Parathyroid adenoma (tissue), 2 donors: ENCODE results near the gene ATF2.

Experiments used
- H2AFZ ChIP-seq: fragments of 300-600 bp; sonication (generic); one replicate; pipeline ENCODE4 v1.7.0; 2017; ENCODE audit warnings: antibody characterized with exemption, mild to moderate bottlenecking
- H3K27ac ChIP-seq: fragments of 300-600 bp; sonication (generic); one replicate; pipeline ENCODE4 v1.7.0; 2017
- H3K27me3 ChIP-seq: fragments of 300-600 bp; sonication (generic); one replicate; pipeline ENCODE4 v1.7.0; 2017; ENCODE audit warnings: low read length; ENCODE audit not compliant: control insufficient read depth, insufficient read depth
- H3K36me3 ChIP-seq: fragments of 300-600 bp; sonication (generic); one replicate; pipeline ENCODE4 v1.7.0; 2017; ENCODE audit warnings: low read length; ENCODE audit not compliant: control insufficient read depth, insufficient read depth
- H3K4me1 ChIP-seq: fragments of 300-600 bp; sonication (generic); one replicate; pipeline ENCODE4 v1.7.0; 2017; ENCODE audit warnings: control low read depth
- H3K4me2 ChIP-seq: fragments of 300-600 bp; sonication (generic); one replicate; pipeline ENCODE4 v1.7.0; 2017; ENCODE audit warnings: low read length
- H3K4me3 ChIP-seq: fragments of 300-600 bp; sonication (generic); one replicate; pipeline ENCODE4 v1.7.0; 2017; ENCODE audit warnings: low read depth, low read length
- H3K79me2 ChIP-seq: fragments of 300-600 bp; sonication (generic); one replicate; pipeline ENCODE4 v1.7.0; 2017; ENCODE audit warnings: control low read depth
- H3K9ac ChIP-seq: fragments of 300-600 bp; sonication (generic); one replicate; pipeline ENCODE4 v1.7.0; 2017; ENCODE audit warnings: mild to moderate bottlenecking
- H3K9me3 ChIP-seq: fragments of 300-600 bp; sonication (generic); one replicate; pipeline ENCODE4 v1.7.0; 2017; ENCODE audit warnings: low read length; ENCODE audit not compliant: control insufficient read depth
- TF ChIP-seq, protein P1 (sequence below): fragments of 300-600 bp; sonication (generic); IDR thresholded peaks from one replicate; pipeline ENCODE4 v1.7.0; 2017; ENCODE audit warnings: antibody characterized with exemption, mild to moderate bottlenecking
- donor health status: primary hyperparathyroidism.

The ATF2 gene

GRCh38 chr2:175175320-175175719, 7.3 kb upstream of the ATF2 start:
- Histone ChIP-seq H3K36me3 (no peaks in the 10 kb centered on the region), H3K4me2 (no peak overlapping the region), H3K9ac (no peak overlapping the region), H3K9me3 (no peaks in the 10 kb centered on the region), H3K27ac (no peak overlapping the region), H3K27me3 (no peaks in the 10 kb centered on the region), H3K79me2 (peaks cover 12% of the 10 kb centered on the region), H3K4me1 (peaks cover 5% of the 10 kb centered on the region), H2AFZ (no peak overlapping the region), H3K4me3 (no peak overlapping the region)
- TF ChIP-seq, protein P1, sequence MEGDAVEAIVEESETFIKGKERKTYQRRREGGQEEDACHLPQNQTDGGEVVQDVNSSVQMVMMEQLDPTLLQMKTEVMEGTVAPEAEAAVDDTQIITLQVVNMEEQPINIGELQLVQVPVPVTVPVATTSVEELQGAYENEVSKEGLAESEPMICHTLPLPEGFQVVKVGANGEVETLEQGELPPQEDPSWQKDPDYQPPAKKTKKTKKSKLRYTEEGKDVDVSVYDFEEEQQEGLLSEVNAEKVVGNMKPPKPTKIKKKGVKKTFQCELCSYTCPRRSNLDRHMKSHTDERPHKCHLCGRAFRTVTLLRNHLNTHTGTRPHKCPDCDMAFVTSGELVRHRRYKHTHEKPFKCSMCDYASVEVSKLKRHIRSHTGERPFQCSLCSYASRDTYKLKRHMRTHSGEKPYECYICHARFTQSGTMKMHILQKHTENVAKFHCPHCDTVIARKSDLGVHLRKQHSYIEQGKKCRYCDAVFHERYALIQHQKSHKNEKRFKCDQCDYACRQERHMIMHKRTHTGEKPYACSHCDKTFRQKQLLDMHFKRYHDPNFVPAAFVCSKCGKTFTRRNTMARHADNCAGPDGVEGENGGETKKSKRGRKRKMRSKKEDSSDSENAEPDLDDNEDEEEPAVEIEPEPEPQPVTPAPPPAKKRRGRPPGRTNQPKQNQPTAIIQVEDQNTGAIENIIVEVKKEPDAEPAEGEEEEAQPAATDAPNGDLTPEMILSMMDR: no peak

GRCh38 chr2:175170659-175171304, 2.8 kb upstream of the ATF2 start:
- Histone ChIP-seq H3K79me2 (peaks cover 15% of the 10 kb centered on the region), H3K9ac (no peak overlapping the region), H3K9me3 (no peaks in the 10 kb centered on the region), H3K36me3 (no peaks in the 10 kb centered on the region), H3K4me1 (peaks cover 2% of the 10 kb centered on the region), H3K4me3 (no peak overlapping the region), H3K27ac (no peak overlapping the region), H2AFZ (no peak overlapping the region), H3K4me2 (no peak overlapping the region), H3K27me3 (no peaks in the 10 kb centered on the region)
- TF ChIP-seq, protein P1: no peak

GRCh38 chr2:175169191-175169590, 1.2 kb upstream of the ATF2 start:
- peaks cover 17% of the 10 kb centered on the region for H3K79me2 ChIP-seq
- H2AFZ ChIP-seq: no peak overlapping the region
- TF ChIP-seq, protein P1: no peak
- H3K9me3 ChIP-seq: no peaks in the 10 kb centered on the region
- peaks cover 2% of the 10 kb centered on the region for H3K4me1 ChIP-seq
- H3K27ac ChIP-seq: no peak overlapping the region
- H3K36me3 ChIP-seq: no peaks in the 10 kb centered on the region
- H3K27me3 ChIP-seq: no peaks in the 10 kb centered on the region
- H3K4me2 ChIP-seq: no peak overlapping the region
- peak overlapping the region; percentile 97 for H3K4me3 ChIP-seq
- H3K9ac ChIP-seq: no peak overlapping the region

GRCh38 chr2:175168564-175168945, 552 bp upstream of the ATF2 start:
- H3K36me3 ChIP-seq: no peaks in the 10 kb centered on the region
- H3K9ac ChIP-seq: no peak overlapping the region
- no peaks in the 10 kb centered on the region for H3K27me3 ChIP-seq
- TF ChIP-seq, protein P1: no peak
- H2AFZ ChIP-seq: peak overlapping the region; percentile 76
- peaks cover 14% of the 10 kb centered on the region for H3K79me2 ChIP-seq
- H3K4me3 ChIP-seq: peak overlapping the region; percentile 97
- peak overlapping the region; percentile 89 for H3K27ac ChIP-seq
- peak overlapping the region; percentile 91 for H3K4me2 ChIP-seq
- peaks cover 2% of the 10 kb centered on the region for H3K4me1 ChIP-seq
- no peaks in the 10 kb centered on the region for H3K9me3 ChIP-seq
